Prostate gland (tissue), 2 donors: ENCODE data around the gene ESAM. TPM values are rescaled to one million over a fixed set of nuclear protein-coding genes. Genes with fewer than 3 reads are reported as not detected.

Experiments
- DNase-seq: peaks from one replicate; pipeline ENCODE4 v3.0.0-alpha.2; 2019; ENCODE audit warnings: low spot score
- H3K27ac ChIP-seq, 2 donors: fragments of 200-600 bp; sonication (generic); 2 replicates each; pipeline ENCODE4 v1.5.1; 2017 to 2019
- H3K27me3 ChIP-seq: fragments of 200-600 bp; sonication (generic); replicated peaks from 2 replicates; pipeline ENCODE4 v1.5.1; 2019; ENCODE audit not compliant: insufficient read depth
- H3K36me3 ChIP-seq, 2 donors: fragments of 200-600 bp; sonication (generic); 1 replicate in 1 of 2; 2 replicates in 1 of 2; pipeline versions ENCODE4 v1.5.1 to v1.8.1; 2017 to 2019
- H3K4me1 ChIP-seq: fragments of 200-600 bp; sonication (generic); replicated peaks from 2 replicates; pipeline ENCODE4 v1.5.1; 2019
- H3K4me3 ChIP-seq, 2 donors: fragments of 200-600 bp; sonication (generic); 2 replicates each; pipeline ENCODE4 v1.5.1; 2017 to 2019
- H3K9me3 ChIP-seq: fragments of 200-600 bp; sonication (generic); 2 replicates; pipeline ENCODE4 v1.5.1; 2017
- CTCF ChIP-seq, 4 experiments: fragments of 200-600 bp in 2 of 4; fragments of 450-650 bp in 2 of 4; sonication (generic) in 2 of 4; IDR thresholded peaks; 1 replicate in 3 of 4; 2 replicates in 1 of 4; pipeline ENCODE4 v1.5.1; 2016 to 2019; ENCODE audit warnings: antibody characterized with exemption in 4 of 4, mild to moderate bottlenecking in 2 of 4, moderate library complexity in 2 of 4
- POLR2A ChIP-seq: fragments of 450-650 bp; IDR thresholded peaks from one replicate; pipeline ENCODE4 v1.6.1; 2016; ENCODE audit warnings: antibody characterized with exemption, mild to moderate bottlenecking
- POLR2AphosphoS5 ChIP-seq: sonication (generic); formaldehyde crosslinking; IDR thresholded peaks from one replicate; pipeline ENCODE4 v1.6.1; 2017; ENCODE audit warnings: antibody characterized with exemption
- WGBS: methylation state at CpG from one replicate; pipeline ENCODE4 v1.1.5; 2018; 5-methylcytosine and 5-hydroxymethylcytosine counted together
- intact Hi-C: fragments of 100-400 bp; cut with DNase I; formaldehyde crosslinking; loops from one replicate; pipeline ENCODE4 v1.14.2; 2022
- total RNA-seq, 2 donors: library from RNA; depleted of rRNA; stranded (reverse); fragments of >200 nt; gene quantifications; one replicate each; pipeline ENCODE4 v1.1.0, GENCODE V29; 2016

ESAM gene
- total RNA-seq, 2 donors from 2014 or later: 12.1 to 18.6 TPM

GRCh38 chr11:124796312-124796711 lies 34.2 kb upstream of the ESAM start:
- Histone ChIP-seq H3K36me3 (no peaks in the 10 kb centered on the region), H3K27me3 (no peaks in the 10 kb centered on the region), H3K27ac (no peak overlapping the region), H3K4me3 (no peak overlapping the region), H3K9me3 (no peaks in the 10 kb centered on the region), H3K4me1 (no peaks in the 10 kb centered on the region)
- intact Hi-C loops: no loop called here
- WGBS: 97% methylated on average over 3 of the region's 3 CpGs
- TF ChIP-seq POLR2AphosphoS5: no peak
- no peak for TF ChIP-seq POLR2A
- no peak for TF ChIP-seq CTCF (IDR thresholded peaks at IDR 0.05)
- no peak for DNase-seq

DNA sequence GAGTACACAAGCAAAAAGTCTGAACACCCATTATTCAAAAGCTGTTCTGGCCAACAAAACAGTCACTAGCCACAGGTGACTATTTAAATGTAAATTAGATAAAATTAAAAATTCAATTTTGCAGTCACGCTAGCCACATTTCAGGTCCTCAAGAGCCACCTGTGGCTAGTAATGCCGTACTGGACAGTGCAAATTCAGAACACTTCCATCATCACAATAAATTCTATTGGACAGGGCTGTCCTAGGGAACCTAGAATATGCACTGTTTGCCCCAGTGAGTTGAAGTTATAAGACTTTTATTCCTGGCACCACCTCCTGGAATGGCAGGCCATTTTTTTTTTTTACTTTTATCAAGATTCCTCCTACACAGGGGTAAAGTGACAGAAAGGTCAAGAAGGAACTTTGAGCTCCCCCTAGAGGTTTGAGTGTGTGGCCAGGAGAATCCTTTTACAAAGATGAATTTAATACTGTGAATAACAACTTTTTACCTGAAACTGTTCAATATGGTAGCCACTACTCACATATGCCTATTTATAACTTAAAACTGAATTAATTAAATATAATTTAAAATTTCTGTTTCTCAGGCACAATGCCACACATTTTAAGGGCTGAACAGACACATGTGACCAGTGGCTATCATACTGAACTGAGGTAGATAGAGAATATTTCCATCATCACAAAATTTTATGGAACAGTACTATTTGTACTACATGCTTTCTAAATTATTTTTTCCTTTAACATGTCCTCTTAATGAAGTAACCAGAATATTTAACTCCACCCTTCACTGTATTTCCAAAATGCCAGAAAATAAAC lies 31.6 kb upstream of the ESAM start:
- Histone ChIP-seq H3K36me3 (no peaks in the 10 kb centered on the region), H3K27ac (no peak overlapping the region), H3K4me1 (no peaks in the 10 kb centered on the region), H3K27me3 (no peaks in the 10 kb centered on the region), H3K9me3 (no peaks in the 10 kb centered on the region), H3K4me3 (no peak overlapping the region)
- intact Hi-C loops: no loop called here
- no peak for TF ChIP-seq POLR2AphosphoS5
- TF ChIP-seq CTCF (IDR thresholded peaks at IDR 0.05): peak in 3 of 4 experiments; percentile 26 to 45 (median 36)
- no peak for TF ChIP-seq POLR2A
- no peak for DNase-seq
- WGBS: 86% methylated on average over 2 of the region's 2 CpGs

DNA sequence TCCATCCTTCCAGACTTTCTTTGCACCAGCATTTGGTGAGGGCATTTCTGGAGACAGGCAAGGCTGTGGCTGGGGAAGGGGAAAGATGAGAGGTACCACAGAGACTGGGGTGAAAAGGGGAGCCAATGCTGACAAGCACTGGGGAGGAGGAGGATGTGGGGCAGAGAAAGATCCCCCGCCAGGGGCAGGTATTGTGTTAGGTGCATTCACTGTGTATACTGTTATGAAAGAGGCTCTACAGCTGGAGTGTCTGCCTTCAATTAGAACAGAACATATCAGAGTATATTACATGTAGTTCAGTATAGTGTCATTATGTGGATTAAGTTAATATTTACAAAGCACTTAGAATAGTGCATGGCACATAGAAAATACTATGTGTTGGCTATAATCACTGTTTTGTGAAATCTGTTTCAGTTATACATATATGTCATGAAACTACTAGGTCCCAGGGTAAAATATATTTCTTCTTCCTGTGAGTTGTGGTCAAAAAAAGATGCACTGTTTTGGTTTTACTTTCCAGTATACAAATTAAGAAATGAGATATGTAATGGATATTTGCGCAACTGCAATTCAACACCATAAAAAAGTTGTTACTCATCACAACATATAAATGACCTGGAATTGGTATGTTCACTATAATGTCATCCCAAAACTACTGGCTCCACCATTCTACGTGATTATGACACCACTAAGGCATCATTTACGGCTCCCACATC lies 29.7 kb upstream of the ESAM start:
- no peaks in the 10 kb centered on the region for H3K36me3 ChIP-seq
- WGBS: 95% methylated on average over 4 of the region's 4 CpGs
- no peak overlapping the region for H3K27ac ChIP-seq
- DNase-seq: no peak
- TF ChIP-seq POLR2A (no peak), POLR2AphosphoS5 (no peak), CTCF (IDR thresholded peaks at IDR 0.05) (no peak)
- H3K9me3 ChIP-seq: no peaks in the 10 kb centered on the region
- no peak overlapping the region for H3K4me3 ChIP-seq
- no peaks in the 10 kb centered on the region for H3K4me1 ChIP-seq
- intact Hi-C loops: no loop called here
- no peaks in the 10 kb centered on the region for H3K27me3 ChIP-seq

DNA sequence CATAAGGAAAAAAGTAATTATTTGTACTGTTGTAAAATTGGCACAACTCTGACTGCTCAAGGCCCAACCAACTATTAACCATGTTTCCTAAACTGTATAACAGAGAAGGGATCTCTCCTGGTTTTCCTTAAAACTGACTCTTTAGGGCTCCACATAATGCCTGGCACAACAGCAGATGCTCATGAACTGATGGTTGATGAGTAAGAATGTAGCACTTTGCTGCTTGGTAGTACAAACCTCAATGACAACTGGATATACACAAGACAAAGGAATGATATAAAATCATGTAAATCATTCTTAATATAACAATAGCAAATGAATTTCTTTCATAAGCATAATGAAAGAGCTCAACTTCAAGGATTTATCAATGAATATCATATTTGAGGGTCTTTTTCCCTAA lies 26.4 kb upstream of the ESAM start:
- intact Hi-C loops: no loop called here
- TF ChIP-seq POLR2AphosphoS5 (no peak), POLR2A (no peak), CTCF (IDR thresholded peaks at IDR 0.05) (no peak)
- no peak overlapping the region for H3K4me3 ChIP-seq
- H3K27ac ChIP-seq: no peak overlapping the region
- no peaks in the 10 kb centered on the region for H3K9me3 ChIP-seq
- DNase-seq: no peak
- H3K27me3 ChIP-seq: no peaks in the 10 kb centered on the region
- no peaks in the 10 kb centered on the region for H3K4me1 ChIP-seq
- no peaks in the 10 kb centered on the region for H3K36me3 ChIP-seq
